Esophagus muscularis mucosa (tissue), 2 donors: ENCODE results near the gene ACP4.
"Not testable (repeated sequence)": the region's sequence is repeated elsewhere in the genome, so short reads cannot be mapped to it uniquely, and the experiment has no call there.

Source experiments
- EP300 ChIP-seq: sonication (generic); formaldehyde crosslinking; IDR thresholded peaks from one replicate; pipeline ENCODE4 v1.6.1; 2017; ENCODE audit warnings: antibody characterized with exemption
- POLR2A ChIP-seq: fragments of 450-650 bp; IDR thresholded peaks from one replicate; pipeline ENCODE4 v1.6.1; 2017; ENCODE audit warnings: antibody characterized with exemption, moderate library complexity, mild to moderate bottlenecking, low read depth

- TF ChIP-seq EP300, POLR2A: not testable (repeated sequence)
Observed at GRCh38 chr19:50757624-50758023, 32.6 kb upstream of the ACP4 start.
